ENCODE results near the gene TMEM8B.
"Not testable (repeated sequence)": the region's sequence is repeated elsewhere in the genome, so short reads cannot be mapped to it uniquely, and the experiment has no call there.

Gene TMEM8B

GRCh38 chr9:35905912-35906679 lies 77.1 kb downstream of the TMEM8B start, which contains the start of gene HRCT1:
HRCT1 (plus strand) TSS chr9:35906202; CDS start chr9:35906288, 86 bp downstream.
- H3K4me3 ChIP-seq (ENCODE audit: low read depth, low read length) = no peak within 1 kb of the TSS

GRCh38 chr9:35906923-35907699 lies 78.1 kb downstream of the TMEM8B start:
- H3K4me3 ChIP-seq (ENCODE audit: low read depth, low read length) = no peak overlapping the region

DNA sequence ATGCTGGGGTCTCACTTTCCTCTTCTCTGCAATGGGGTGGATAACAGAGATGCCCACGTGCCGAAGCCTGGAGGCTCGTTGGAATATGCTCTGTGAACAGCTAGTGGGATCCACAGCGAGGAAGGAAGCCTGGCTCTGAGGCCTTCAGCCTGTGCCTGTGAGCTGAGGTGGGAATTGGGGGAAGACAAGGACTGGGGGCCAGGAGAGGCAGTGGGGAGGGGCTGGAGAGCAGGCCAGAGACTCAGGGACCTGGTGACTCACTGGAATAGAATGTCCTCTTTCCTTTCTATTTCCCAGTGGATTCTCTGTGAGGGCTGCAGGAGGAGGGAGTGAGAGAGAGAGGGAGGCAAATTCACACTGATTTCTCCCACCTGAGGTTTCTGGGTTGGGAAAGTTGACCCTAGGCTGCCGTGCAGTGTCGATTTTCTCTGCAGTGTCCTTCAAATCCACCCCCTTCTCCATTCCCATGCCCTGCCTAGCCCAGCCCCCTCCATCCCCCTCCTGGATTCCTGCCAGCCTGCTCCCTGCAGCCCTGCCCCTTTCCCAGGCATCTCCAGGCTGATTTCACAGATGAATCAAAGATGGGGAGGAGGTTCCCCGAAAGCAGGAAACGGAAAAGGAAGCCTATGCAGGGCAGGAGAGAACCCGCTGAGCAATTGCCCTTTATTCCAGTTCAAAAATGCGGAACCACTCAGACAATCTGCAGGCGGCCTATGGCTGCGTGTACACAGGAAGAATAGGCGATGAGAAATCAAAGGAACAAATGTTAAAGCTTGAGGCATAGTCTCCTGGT lies 78.9 kb downstream of the TMEM8B start:
- no peak overlapping the region for H3K4me3 ChIP-seq (ENCODE audit: low read depth, low read length)

GRCh38 chr9:35908504-35909125 lies 79.6 kb downstream of the TMEM8B start:
- no peak overlapping the region for H3K4me3 ChIP-seq (ENCODE audit: low read depth, low read length)

DNA sequence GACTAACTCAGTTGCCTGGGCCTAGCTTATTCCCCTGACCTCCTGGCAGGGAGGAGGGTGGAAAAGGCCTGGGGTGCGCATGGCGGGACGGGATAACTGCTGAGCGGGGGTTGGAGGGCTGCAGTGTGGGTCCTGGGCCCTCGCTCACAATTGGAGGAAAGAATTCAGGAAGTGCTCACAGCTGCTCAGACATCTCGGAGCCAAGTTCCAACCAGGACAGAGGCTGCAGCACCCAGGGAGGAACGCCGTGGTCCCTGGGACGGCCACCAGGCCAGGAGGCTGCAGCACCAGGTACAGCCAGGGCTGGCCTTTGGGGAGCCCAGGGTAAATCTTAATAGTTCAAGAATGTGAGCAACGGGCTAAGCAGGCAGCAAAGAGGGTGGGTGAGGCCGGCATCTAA lies 80.2 kb downstream of the TMEM8B start, which contains the start of gene SPAAR:
Gene SPAAR (plus strand): TSS at position 217 of the 400 bp plus-strand sequence. CDS start 974 bp downstream, outside the sequence.
- H3K4me3 ChIP-seq (ENCODE audit: low read depth, low read length) = no peak within 1 kb of the TSS

DNA sequence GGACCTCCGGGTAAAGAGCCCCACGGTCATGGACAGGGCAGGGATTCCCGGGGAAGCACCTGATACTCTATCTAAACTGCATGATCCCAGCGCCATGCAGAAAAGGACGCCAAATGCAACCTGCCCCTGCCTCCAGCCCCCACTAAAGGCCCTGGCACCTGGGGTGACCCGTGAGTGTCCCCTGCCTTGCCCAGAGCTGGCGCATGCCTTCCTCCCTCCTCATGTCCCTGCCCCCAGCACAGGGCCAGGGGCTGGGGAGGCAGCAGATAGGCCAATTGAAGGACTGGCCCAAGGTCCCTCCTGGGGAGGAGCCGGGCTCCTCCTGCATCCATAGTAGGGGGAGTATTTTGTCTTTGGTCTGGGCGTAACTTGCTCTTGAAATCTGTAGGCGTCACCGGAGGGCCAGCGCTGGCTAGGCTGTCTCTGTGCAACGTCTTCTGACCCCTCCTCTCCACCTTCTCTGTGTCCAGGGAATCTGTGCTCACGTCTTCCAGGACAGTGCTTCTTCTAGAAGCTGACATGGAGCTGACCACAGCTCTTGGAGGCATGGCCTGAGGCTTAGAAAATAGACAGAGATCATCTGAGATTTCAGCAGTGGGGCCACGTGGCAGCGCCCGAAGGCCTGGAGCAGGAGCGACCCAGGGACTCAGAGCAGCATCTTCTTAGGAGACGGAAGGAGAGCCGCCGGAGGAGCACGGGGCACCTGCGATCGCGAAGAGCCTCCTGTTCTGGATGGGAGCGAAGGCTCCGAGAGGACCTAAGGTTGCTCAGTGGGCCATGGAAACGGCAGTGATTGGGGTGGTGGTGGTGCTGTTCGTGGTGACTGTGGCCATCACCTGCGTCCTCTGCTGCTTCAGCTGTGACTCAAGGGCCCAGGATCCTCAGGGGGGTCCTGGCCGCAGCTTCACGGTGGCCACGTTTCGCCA lies 80.9 kb downstream of the TMEM8B start:
- no peak overlapping the region for H3K4me3 ChIP-seq (ENCODE audit: low read depth, low read length)

- no peak overlapping the region for H3K4me3 ChIP-seq (ENCODE audit: low read depth, low read length)
Measured at GRCh38 chr9:35910613-35911359, 81.8 kb downstream of the TMEM8B start.

DNA sequence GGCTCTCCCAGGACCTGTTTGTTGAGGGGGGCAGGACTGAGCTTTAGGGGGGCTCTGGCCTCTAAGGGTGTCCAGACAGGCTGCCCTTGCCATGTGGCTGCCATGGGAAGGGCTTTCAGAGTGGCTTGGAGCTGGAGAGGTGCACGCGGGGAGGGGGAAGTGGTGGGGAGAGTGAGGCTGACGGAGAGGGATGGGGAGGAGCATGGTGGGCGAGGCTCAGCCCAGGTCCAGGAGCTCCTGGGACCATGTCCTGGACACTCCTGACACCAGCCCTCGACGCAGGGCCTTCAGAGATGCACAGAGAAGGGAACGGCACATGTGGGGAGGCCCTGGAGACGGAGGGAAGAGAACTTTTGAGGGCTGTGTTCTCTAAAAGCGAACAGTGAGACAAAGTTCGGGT lies 82.7 kb downstream of the TMEM8B start:
- no peak overlapping the region for H3K4me3 ChIP-seq (ENCODE audit: low read depth, low read length)

DNA sequence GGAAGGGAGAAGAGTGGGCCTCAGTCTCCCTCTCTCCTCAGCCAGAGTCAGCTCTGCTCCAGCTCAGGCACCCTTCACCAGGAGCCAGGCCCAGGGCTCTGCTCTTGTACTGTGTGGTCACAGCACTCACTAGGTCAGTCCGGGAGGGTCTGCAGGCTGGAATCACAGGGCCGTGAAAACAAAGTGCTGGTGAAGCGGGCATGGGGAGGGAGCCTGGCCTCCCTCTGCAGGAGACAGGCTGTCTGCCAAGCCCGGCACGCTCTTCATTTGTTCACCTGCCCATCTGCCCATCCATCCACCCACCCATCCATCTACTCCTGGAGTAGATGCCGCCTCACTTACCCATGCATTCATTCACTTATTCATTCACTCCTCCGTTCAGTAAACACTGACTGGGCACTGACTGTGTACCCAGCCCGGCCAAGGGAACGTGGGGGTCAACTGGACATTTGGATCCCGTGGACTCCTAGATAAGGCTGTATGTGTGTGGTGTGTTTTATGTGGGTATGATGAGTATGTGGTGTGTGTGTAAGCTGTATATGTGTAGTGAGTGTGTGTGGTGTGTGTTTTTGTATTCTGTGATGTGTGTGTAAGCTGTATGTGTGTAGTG lies 83.9 kb downstream of the TMEM8B start:
- H3K4me3 ChIP-seq (ENCODE audit: low read depth, low read length) = no peak overlapping the region

DNA sequence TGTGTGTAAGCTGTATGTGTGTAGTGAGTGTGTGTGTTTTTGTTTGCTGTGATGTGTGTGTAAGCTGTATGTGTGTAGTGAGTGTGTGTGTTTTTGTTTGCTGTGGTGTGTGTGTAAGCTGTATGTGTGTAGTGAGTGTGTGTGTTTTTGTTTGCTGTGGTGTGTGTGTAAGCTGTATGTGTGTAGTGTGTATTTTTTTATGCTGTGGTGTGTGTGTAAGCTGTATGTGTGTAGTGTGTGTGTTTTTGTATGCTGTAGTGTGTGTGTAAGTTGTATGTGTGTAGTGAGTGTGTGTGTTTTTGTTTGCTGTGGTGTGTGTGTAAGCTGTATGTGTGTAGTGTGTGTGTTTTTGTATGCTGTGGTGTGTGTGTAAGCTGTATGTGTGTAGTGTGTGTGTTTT lies 84.4 kb downstream of the TMEM8B start:
- H3K4me3 ChIP-seq (ENCODE audit: low read depth, low read length) = not testable (repeated sequence)

DNA sequence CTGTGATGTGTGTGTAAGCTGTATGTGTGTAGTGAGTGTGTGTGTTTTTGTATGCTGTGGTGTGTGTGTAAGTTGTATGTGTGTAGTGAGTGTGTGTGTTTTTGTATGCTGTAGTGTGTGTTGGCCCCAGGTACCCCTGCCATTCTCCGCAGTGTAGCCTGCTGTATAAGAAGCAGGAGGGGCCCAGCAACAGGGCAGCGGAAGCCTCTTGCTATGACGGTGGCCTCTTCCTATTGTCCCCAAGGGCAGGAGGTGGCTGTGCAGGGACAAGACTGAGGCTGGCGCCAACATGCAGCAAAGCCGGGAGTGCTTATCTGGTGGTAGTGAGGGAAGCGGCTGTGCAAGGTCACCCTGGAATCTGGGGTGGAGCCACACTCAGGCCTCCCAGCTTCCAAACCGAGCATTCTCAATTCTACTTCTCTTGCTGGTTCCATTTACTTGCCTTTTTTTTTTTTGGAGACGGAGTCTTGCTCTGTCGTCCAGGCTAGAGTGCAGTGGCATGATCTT lies 85.3 kb downstream of the TMEM8B start:
- H3K4me3 ChIP-seq (ENCODE audit: low read depth, low read length) = no peak overlapping the region

Measured in iPS-11a (cell line).